ENCODE data around the gene RICTOR.

- TF ChIP-seq PBX3 (CRISPR knock-in tag; IDR thresholded peaks at IDR 0.05) (no peak), ATF2 (tag by site-specific recombination; IDR thresholded peaks at IDR 0.05; ENCODE audit: low read depth) (no peak), YY1 (tag by site-specific recombination; IDR thresholded peaks at IDR 0.05) (no peak), PRDM10 (tag by site-specific recombination; IDR thresholded peaks at IDR 0.05) (no peak), ZNF302 (tag by site-specific recombination; IDR thresholded peaks at IDR 0.05; ENCODE audit: low read depth) (no peak), ZNF600 (tag by site-specific recombination; IDR thresholded peaks at IDR 0.05) (no peak), REST (tag by site-specific recombination; IDR thresholded peaks at IDR 0.05) (no peak), ZNF394 (tag by site-specific recombination; IDR thresholded peaks at IDR 0.05; ENCODE audit: borderline replicate concordance) (no peak), ZEB2 (tag by site-specific recombination; IDR thresholded peaks at IDR 0.05) (no peak), ZNF785 (tag by site-specific recombination; IDR thresholded peaks at IDR 0.05) (no peak), ZSCAN18 (tag by site-specific recombination; IDR thresholded peaks at IDR 0.05) (no peak), ZBTB44 (tag by site-specific recombination; IDR thresholded peaks at IDR 0.05) (no peak), ZNF324 (tag by site-specific recombination; IDR thresholded peaks at IDR 0.05) (no peak)
Observed at GRCh38 chr5:39006650-39007049, 67.5 kb downstream of the RICTOR start.
